Mucosa of descending colon (tissue), 3 donors: Measurements from ENCODE around the gene ATP6V0B. TPM values are rescaled to one million over a fixed set of nuclear protein-coding genes. Genes with fewer than 3 reads are reported as not detected.

Experiments
- ATAC-seq: fragments of 200-7000 bp; cut with Tn5 transposase; one replicate; pipeline ENCODE4 v1.9.1; 2020; ENCODE audit warnings: mild to moderate bottlenecking, moderate library complexity
- DNase-seq, 3 donors: peaks; one replicate each; pipeline ENCODE4 v3.0.0-alpha.2; 2020
- H3K36me3 ChIP-seq: fragments of 200-600 bp; one replicate; pipeline ENCODE4 v1.8.0; 2021; ENCODE audit warnings: low read depth, mild to moderate bottlenecking
- H3K4me1 ChIP-seq: fragments of 200-600 bp; one replicate; pipeline ENCODE4 v1.8.0; 2021; ENCODE audit warnings: low read depth, mild to moderate bottlenecking
- H3K4me3 ChIP-seq: fragments of 200-600 bp; one replicate; pipeline ENCODE4 v1.8.0; 2021; ENCODE audit warnings: mild to moderate bottlenecking
- H3K9me3 ChIP-seq: fragments of 200-600 bp; one replicate; pipeline ENCODE4 v1.8.0; 2021; ENCODE audit warnings: mild to moderate bottlenecking
- intact Hi-C, 2 donors: fragments of 100-400 bp; cut with DNase I in 1 of 2; cut with micrococcal nuclease in 1 of 2; formaldehyde crosslinking; loops; one replicate each; pipeline versions ENCODE4 v1.11.0 to v1.11.1; 2022; cut with DNase I, micrococcal nuclease
- total RNA-seq, 3 donors: library from RNA; stranded (reverse); fragmentation: NEBNext Ultra II Directional in 2 of 3; extraction: Animal tissue kit (Norgen Biotek cat#: 25700) in 2 of 3; gene quantifications; one replicate each; pipeline versions ENCODE4 v1.2.1 to v1.2.4, GENCODE V29; 2021 to 2023
- TF ChIP-seq, protein P1 (sequence below): fragments of 200-600 bp; IDR thresholded peaks from one replicate; pipeline ENCODE4 v1.8.0; 2022; ENCODE audit warnings: antibody characterized with exemption, mild to moderate bottlenecking
- donor health status: DM: no; HTN: no; CAD: no; lungs with moderate emphysema.
- donor health status: DM: no; HTN: no; CAD: no.
- donor health status: DM: no; HTN: yes; CAD: no.

ATP6V0B gene
- total RNA-seq, 3 donors from 2014 or later: 116 to 184 (median 158) TPM

DNA sequence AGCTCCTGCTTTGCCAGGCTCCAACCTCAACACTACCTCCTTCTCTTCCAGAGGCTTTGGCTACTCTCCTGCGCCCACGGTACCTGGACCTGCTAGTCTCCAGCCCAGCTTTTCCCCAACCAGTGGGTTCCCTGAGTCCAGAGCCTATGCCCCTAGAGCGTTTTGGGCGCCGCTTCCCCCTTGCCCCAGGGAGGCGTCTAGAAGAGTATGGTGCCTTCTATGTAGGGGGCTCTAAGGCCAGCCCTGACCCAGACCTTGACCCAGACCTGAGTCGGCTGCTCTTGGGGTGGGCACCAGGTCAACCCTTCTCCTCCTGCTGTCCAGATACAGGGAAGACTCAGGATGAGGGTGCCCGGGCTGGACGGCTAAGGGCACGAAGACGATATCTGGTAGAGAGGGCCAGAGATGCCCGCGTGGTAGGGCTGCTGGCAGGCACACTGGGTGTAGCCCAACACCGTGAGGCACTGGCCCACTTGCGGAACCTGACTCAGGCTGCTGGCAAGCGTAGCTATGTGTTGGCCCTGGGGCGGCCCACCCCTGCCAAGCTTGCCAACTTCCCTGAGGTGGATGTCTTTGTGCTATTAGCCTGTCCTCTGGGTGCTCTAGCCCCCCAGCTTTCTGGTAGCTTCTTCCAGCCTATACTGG, 3.3 kb upstream of the ATP6V0B start:
- H3K4me1 ChIP-seq: peaks cover 32% of the 10 kb centered on the region
- TF ChIP-seq, protein P1, sequence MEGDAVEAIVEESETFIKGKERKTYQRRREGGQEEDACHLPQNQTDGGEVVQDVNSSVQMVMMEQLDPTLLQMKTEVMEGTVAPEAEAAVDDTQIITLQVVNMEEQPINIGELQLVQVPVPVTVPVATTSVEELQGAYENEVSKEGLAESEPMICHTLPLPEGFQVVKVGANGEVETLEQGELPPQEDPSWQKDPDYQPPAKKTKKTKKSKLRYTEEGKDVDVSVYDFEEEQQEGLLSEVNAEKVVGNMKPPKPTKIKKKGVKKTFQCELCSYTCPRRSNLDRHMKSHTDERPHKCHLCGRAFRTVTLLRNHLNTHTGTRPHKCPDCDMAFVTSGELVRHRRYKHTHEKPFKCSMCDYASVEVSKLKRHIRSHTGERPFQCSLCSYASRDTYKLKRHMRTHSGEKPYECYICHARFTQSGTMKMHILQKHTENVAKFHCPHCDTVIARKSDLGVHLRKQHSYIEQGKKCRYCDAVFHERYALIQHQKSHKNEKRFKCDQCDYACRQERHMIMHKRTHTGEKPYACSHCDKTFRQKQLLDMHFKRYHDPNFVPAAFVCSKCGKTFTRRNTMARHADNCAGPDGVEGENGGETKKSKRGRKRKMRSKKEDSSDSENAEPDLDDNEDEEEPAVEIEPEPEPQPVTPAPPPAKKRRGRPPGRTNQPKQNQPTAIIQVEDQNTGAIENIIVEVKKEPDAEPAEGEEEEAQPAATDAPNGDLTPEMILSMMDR: no peak
- no peak overlapping the region for H3K4me3 ChIP-seq
- DNase-seq (no peak), ATAC-seq (no peak)
- H3K36me3 ChIP-seq: no peaks in the 10 kb centered on the region
- intact Hi-C loops: no loop called here
- H3K9me3 ChIP-seq: no peaks in the 10 kb centered on the region

DNA sequence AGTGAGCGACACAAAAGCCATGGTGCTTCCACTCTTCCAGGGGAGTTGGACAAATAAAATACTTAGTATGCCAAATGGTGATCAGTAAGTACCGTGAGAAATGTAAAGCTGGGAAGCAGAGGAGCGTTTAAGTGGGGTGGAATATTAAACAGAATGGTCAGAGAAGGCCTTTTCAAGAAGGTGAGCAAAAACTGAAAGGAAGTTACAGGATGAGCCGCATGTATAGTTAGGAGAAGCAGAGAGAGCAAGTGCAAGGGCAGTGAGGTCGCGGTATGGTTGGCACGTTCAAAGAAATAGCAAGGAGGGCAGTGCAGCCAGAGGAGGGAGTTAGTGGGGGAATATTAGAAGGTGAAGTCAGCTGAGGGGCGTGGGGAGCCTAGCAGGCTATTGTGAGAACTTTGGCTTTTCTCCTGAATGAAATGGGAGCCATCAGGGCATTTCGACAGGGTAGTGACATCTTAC, 748 bp upstream of the ATP6V0B start:
- H3K4me1 ChIP-seq: peaks cover 46% of the 10 kb centered on the region
- DNase-seq (no peak), ATAC-seq (no peak)
- no peaks in the 10 kb centered on the region for H3K36me3 ChIP-seq
- intact Hi-C loops: no loop called here
- H3K9me3 ChIP-seq: no peaks in the 10 kb centered on the region
- peak overlapping the region; percentile 93 for H3K4me3 ChIP-seq
- TF ChIP-seq, protein P1: no peak

DNA sequence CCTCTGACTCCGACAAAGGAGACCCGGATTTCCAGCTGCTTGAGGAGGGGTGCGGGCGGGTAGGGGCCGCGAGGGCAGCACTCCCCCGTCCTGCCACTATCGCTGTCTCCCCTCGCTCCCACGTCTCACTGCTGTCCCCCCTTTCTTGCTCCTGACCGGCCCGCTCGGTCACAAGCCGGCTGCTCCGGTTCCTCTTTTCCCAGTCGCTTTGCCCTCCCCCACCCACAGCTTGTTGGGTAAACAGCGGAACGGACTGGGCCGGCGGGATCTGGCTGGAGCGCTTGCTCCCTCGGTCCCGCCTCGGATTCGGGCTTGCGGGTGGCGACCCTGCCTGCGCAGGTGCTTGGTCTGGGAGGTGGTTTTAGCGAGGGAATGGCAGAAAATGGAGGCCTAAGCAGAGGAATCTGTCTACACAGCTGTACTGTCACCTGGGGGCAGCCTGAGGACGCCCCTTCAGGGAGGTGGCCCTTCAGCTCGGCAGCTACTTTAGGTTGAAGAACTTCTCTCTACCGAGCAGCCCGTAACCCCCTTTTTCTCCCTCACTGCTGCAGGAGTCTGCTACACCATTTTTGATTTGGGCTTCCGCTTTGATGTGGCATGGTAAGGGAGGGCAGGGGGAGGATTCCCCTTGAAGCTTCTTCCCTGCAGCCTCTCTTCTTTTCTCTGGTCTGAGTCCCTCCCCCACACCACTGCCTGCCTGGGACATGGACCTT, 645 bp downstream of the ATP6V0B start:
- peaks cover 52% of the 10 kb centered on the region for H3K4me1 ChIP-seq
- H3K9me3 ChIP-seq: no peaks in the 10 kb centered on the region
- ATAC-seq (peak; percentile 46), DNase-seq (peak; percentile 78 to 86 (median 80))
- TF ChIP-seq, protein P1: no peak
- H3K36me3 ChIP-seq: no peaks in the 10 kb centered on the region
- peak overlapping the region; percentile 93 for H3K4me3 ChIP-seq
- intact Hi-C loops: no loop called here

DNA sequence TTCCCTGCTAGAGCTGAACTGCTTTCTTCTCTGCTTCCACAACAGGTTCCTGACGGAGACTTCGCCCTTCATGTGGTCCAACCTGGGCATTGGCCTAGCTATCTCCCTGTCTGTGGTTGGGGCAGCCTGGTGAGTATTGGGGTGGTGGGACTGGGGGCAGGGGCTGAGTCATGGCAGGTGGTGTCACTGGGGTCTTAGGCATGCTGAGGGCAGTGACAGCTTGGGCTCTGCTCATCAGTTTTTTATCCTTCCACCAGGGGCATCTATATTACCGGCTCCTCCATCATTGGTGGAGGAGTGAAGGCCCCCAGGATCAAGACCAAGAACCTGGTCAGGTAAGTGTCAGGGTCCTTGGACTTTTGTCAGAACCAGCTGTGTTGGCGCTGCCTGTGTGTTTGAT, 1.3 kb downstream of the ATP6V0B start:
- Histone ChIP-seq H3K9me3 (no peaks in the 10 kb centered on the region), H3K36me3 (no peaks in the 10 kb centered on the region), H3K4me1 (peaks cover 52% of the 10 kb centered on the region), H3K4me3 (no peak overlapping the region)
- ATAC-seq (no peak), DNase-seq (no peak)
- intact Hi-C loops: no loop called here
- TF ChIP-seq, protein P1: no peak

DNA sequence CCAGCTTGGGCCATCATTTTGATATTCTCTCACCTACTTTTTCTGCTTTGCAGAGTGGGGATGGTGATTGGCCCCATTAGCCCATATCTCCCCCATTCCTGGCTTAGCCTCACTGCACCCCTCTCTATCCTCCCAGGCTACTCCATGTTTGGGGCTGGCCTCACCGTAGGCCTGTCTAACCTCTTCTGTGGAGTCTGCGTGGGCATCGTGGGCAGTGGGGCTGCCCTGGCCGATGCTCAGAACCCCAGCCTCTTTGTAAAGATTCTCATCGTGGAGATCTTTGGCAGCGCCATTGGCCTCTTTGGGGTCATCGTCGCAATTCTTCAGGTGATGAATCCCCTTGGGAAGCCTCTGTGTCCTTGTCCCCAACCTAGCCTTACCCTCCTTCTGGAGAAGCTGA, 2.1 kb downstream of the ATP6V0B start:
- Histone ChIP-seq H3K9me3 (no peaks in the 10 kb centered on the region), H3K4me3 (no peak overlapping the region), H3K4me1 (peaks cover 56% of the 10 kb centered on the region), H3K36me3 (no peaks in the 10 kb centered on the region)
- TF ChIP-seq, protein P1: no peak
- intact Hi-C loops: no loop called here
- ATAC-seq (no peak), DNase-seq (no peak)
